GM23248 (cell line): ENCODE results near the gene PCLAF. TPM values are rescaled to one million over a fixed set of nuclear protein-coding genes. Genes with fewer than 3 reads are reported as not detected.
"Not testable (repeated sequence)": the region's sequence is repeated elsewhere in the genome, so short reads cannot be mapped to it uniquely, and the experiment has no call there.

ENCODE experiments used
- DNase-seq: peaks from one replicate; pipeline ENCODE4 v3.0.0-alpha.2; 2015
- H2AFZ ChIP-seq: fragments of 200-600 bp; sonication (generic); 2 replicates; pipeline ENCODE4 v1.6.1; 2016; ENCODE audit warnings: antibody characterized with exemption
- H3F3A ChIP-seq: fragments of 200-600 bp; sonication (generic); 2 replicates; pipeline ENCODE4 v1.6.1; 2016; ENCODE audit warnings: mild to moderate bottlenecking, antibody characterized with exemption, mixed run types; ENCODE audit not compliant: insufficient read depth
- H3K27ac ChIP-seq: fragments of 200-600 bp; sonication (generic); 2 replicates; pipeline ENCODE4 v1.5.1; 2016; ENCODE audit warnings: mild to moderate bottlenecking
- H3K27me3 ChIP-seq: fragments of 200-600 bp; sonication (generic); replicated peaks from 2 replicates; pipeline ENCODE4 v1.6.1; 2016; ENCODE audit warnings: mild to moderate bottlenecking; ENCODE audit not compliant: insufficient read depth
- H3K36me3 ChIP-seq: fragments of 200-600 bp; sonication (generic); 2 replicates; pipeline ENCODE4 v1.6.1; 2016; ENCODE audit warnings: low read depth, mild to moderate bottlenecking
- H3K4me1 ChIP-seq: fragments of 200-600 bp; sonication (generic); 2 replicates; pipeline ENCODE4 v1.6.1; 2016; ENCODE audit warnings: mild to moderate bottlenecking; ENCODE audit not compliant: insufficient read depth
- H3K4me2 ChIP-seq: fragments of 200-600 bp; sonication (generic); one replicate; pipeline ENCODE4 v1.6.1; 2016; ENCODE audit warnings: mild to moderate bottlenecking; ENCODE audit not compliant: unreplicated experiment
- H3K4me3 ChIP-seq: fragments of 200-600 bp; sonication (generic); 2 replicates; pipeline ENCODE4 v1.5.1; 2016; ENCODE audit warnings: mild to moderate bottlenecking
- H3K79me2 ChIP-seq: fragments of 200-600 bp; sonication (generic); 2 replicates; pipeline ENCODE4 v1.6.1; 2016; ENCODE audit warnings: mild to moderate bottlenecking; ENCODE audit not compliant: insufficient read depth
- H3K9ac ChIP-seq: fragments of 200-600 bp; sonication (generic); 2 replicates; pipeline ENCODE4 v1.6.1; 2016; ENCODE audit warnings: mild to moderate bottlenecking
- H3K9me2 ChIP-seq: fragments of 200-600 bp; sonication (generic); 2 replicates; pipeline ENCODE4 v1.6.1; 2016; ENCODE audit warnings: mixed run types, mild to moderate bottlenecking, moderate library complexity; ENCODE audit not compliant: insufficient read depth
- H3K9me3 ChIP-seq: fragments of 200-600 bp; sonication (generic); one replicate; pipeline ENCODE4 v1.6.1; 2017; ENCODE audit warnings: low read depth
- H4K20me1 ChIP-seq: fragments of 200-600 bp; sonication (generic); 2 replicates; pipeline ENCODE4 v1.6.0; 2016; ENCODE audit not compliant: insufficient read depth
- EZH2 ChIP-seq: fragments of 200-600 bp; sonication (generic); IDR thresholded peaks from 2 replicates; pipeline ENCODE4 v1.6.1; 2018; ENCODE audit warnings: antibody characterized with exemption, mild to moderate bottlenecking; ENCODE audit not compliant: insufficient read depth, poor library complexity, severe bottlenecking
- EZH2phosphoT487 ChIP-seq: fragments of 200-600 bp; sonication (generic); IDR thresholded peaks from 2 replicates; pipeline ENCODE4 v1.6.1; 2018; ENCODE audit warnings: antibody characterized with exemption, moderate library complexity, mild to moderate bottlenecking, low read depth; ENCODE audit not compliant: insufficient read depth
- WGBS, 2 experiments: methylation state at CpG; one replicate each; pipeline ENCODE4 v1.1.6; 2015 to 2017; ENCODE audit warnings: low lambda C conversion rate in 2 of 2, low coverage in 1 of 2; ENCODE audit errors: missing lambda C conversion rate in 2 of 2; 5-methylcytosine and 5-hydroxymethylcytosine counted together
- in situ Hi-C: fragments of 300-500 bp; cut with MboI; formaldehyde crosslinking; loops from 2 replicates; pipeline ENCODE4 v1.15.0; 2020
- polyA plus RNA-seq: library from polyadenylated mRNA; unstranded; fragments of >200 nt; fragmentation: Nextera tagmentation; extraction: Ambion mirVana; gene quantifications from 2 replicates; pipeline ENCODE4 v1.2.1, GENCODE V29; 2016
- total RNA-seq: library from RNA; depleted of rRNA; stranded (reverse); fragments of >200 nt; shearing (Covaris generic); gene quantifications from 2 replicates; pipeline ENCODE4 v1.2.3, GENCODE V29; 2014

Gene PCLAF
- total and polyA plus RNA-seq, 2 experiments from 2014 or later, result 16.0 to 44.5 TPM

GRCh38 chr15:64337761-64338160 lies 43.5 kb downstream of the PCLAF start:
- Histone ChIP-seq H3K36me3 (peaks cover 6% of the 10 kb centered on the region; the same call in 1 of the 2 replicates), H3K9ac (no peak overlapping the region), H2AFZ (no peak overlapping the region), H3K9me3 (no peaks in the 10 kb centered on the region), H3K79me2 (peaks cover 97% of the 10 kb centered on the region), H4K20me1 (peaks cover 9% of the 10 kb centered on the region; the same call in 1 of the 2 replicates), H3K27ac (no peak overlapping the region), H3K27me3 (no peaks in the 10 kb centered on the region), H3F3A (peaks cover 30% of the 10 kb centered on the region), H3K4me2 (no peak overlapping the region), H3K9me2 (no peaks in the 10 kb centered on the region), H3K4me1 (peaks cover 21% of the 10 kb centered on the region), H3K4me3 (no peak overlapping the region)
- TF ChIP-seq EZH2phosphoT487 (no peak), EZH2 (no peak)
- in situ Hi-C loops, result no loop called here
- DNase-seq, result no peak
- WGBS, 2 experiments, result 81 to 88% methylated on average over 2 of the region's 2 CpGs

- TF ChIP-seq EZH2 (no peak), EZH2phosphoT487 (no peak)
- Histone ChIP-seq H3K27me3 (no peaks in the 10 kb centered on the region), H3K79me2 (peaks cover 67% of the 10 kb centered on the region), H3K36me3 (no peaks in the 10 kb centered on the region), H2AFZ (no peak overlapping the region), H3K4me2 (peak overlapping the region; percentile 23), H3K9me2 (no peaks in the 10 kb centered on the region), H3K4me1 (peaks cover 11% of the 10 kb centered on the region), H3K27ac (peak overlapping the region; percentile 25; the same call in 1 of the 2 replicates), H3K9me3 (no peaks in the 10 kb centered on the region), H3K4me3 (no peak overlapping the region), H3F3A (peaks cover 19% of the 10 kb centered on the region; the same call in 1 of the 2 replicates), H4K20me1 (peaks cover 9% of the 10 kb centered on the region; the same call in 1 of the 2 replicates), H3K9ac (no peak overlapping the region)
- DNase-seq, result peak; percentile 55
- in situ Hi-C loops, result no loop called here
- 73 to 80% methylated on average over 9 of the region's 9 CpGs for WGBS, 2 experiments
These were observed 47.0 kb downstream of the PCLAF start for GRCh38 chr15:64333986-64334929.

GRCh38 chr15:64333516-64333915 lies 47.7 kb downstream of the PCLAF start:
- Histone ChIP-seq H3K27me3 (no peaks in the 10 kb centered on the region), H3K27ac (peak overlapping the region; percentile 2), H3K4me2 (peak overlapping the region; percentile 23), H3F3A (peaks cover 19% of the 10 kb centered on the region; the same call in 1 of the 2 replicates), H3K9ac (no peak overlapping the region), H3K9me2 (no peaks in the 10 kb centered on the region), H3K4me3 (no peak overlapping the region), H3K36me3 (no peaks in the 10 kb centered on the region), H3K4me1 (peaks cover 11% of the 10 kb centered on the region), H4K20me1 (peaks cover 9% of the 10 kb centered on the region; the same call in 1 of the 2 replicates), H2AFZ (no peak overlapping the region), H3K9me3 (no peaks in the 10 kb centered on the region), H3K79me2 (peaks cover 60% of the 10 kb centered on the region)
- 91 to 97% methylated on average over 2 of the region's 2 CpGs for WGBS, 2 experiments
- DNase-seq, result no peak
- in situ Hi-C loops, result no loop called here
- TF ChIP-seq EZH2 (no peak), EZH2phosphoT487 (no peak)

- H4K20me1 ChIP-seq, DNase-seq, H3K9me3 ChIP-seq, H3K9me2 ChIP-seq, H3K4me3 ChIP-seq, H2AFZ ChIP-seq, in situ Hi-C loops, H3K27ac ChIP-seq, H3K27me3 ChIP-seq, H3K9ac ChIP-seq, H3K4me2 ChIP-seq, H3K36me3 ChIP-seq: not testable (repeated sequence)
- 65 to 76% methylated on average over 2 to 3 of the region's 3 CpGs for WGBS, 2 experiments
- Histone ChIP-seq H3F3A (peaks cover 19% of the 10 kb centered on the region; the same call in 1 of the 2 replicates), H3K79me2 (peaks cover 47% of the 10 kb centered on the region), H3K4me1 (peaks cover 11% of the 10 kb centered on the region)
These were observed 49.6 kb downstream of the PCLAF start for GRCh38 chr15:64331668-64332067.

GRCh38 chr15:64326975-64327374 lies 54.3 kb downstream of the PCLAF start:
- H3K9me2 ChIP-seq, in situ Hi-C loops, H3K27me3 ChIP-seq, H2AFZ ChIP-seq, H3K9me3 ChIP-seq, H3K9ac ChIP-seq, H3K4me3 ChIP-seq, H3K27ac ChIP-seq, H3K4me2 ChIP-seq, DNase-seq, H3K36me3 ChIP-seq, H3F3A ChIP-seq: not testable (repeated sequence)
- Histone ChIP-seq H3K4me1 (peaks cover 16% of the 10 kb centered on the region), H3K79me2 (peaks cover 51% of the 10 kb centered on the region), H4K20me1 (peaks cover 14% of the 10 kb centered on the region; the same call in 1 of the 2 replicates)
- 80 to 84% methylated on average over 8 to 10 of the region's 15 CpGs for WGBS, 2 experiments

GRCh38 chr15:64326458-64326857 lies 54.8 kb downstream of the PCLAF start:
- H2AFZ ChIP-seq, DNase-seq, H3K36me3 ChIP-seq, H3K27me3 ChIP-seq, H3K4me2 ChIP-seq, in situ Hi-C loops, H3K9me2 ChIP-seq, H3K9me3 ChIP-seq, H3F3A ChIP-seq, H3K9ac ChIP-seq, H3K27ac ChIP-seq, H3K4me3 ChIP-seq: not testable (repeated sequence)
- Histone ChIP-seq H3K4me1 (peaks cover 16% of the 10 kb centered on the region), H4K20me1 (peaks cover 14% of the 10 kb centered on the region; the same call in 1 of the 2 replicates), H3K79me2 (peaks cover 56% of the 10 kb centered on the region)
- WGBS, 2 experiments, result 90 to 93% methylated on average over 10 to 12 of the region's 20 CpGs
